Uterus (tissue), 4 donors: ENCODE data around the gene RASGEF1C. TPM values are rescaled to one million over a fixed set of nuclear protein-coding genes. Genes with fewer than 3 reads are reported as not detected.
A peak's percentile ranks its signal among the peaks of the same experiment; 100 is the strongest.

ENCODE experiments used
- DNase-seq, 2 donors: peaks; one replicate each; pipeline ENCODE4 v3.0.0-alpha.2; 2019 to 2020
- H3K27ac ChIP-seq, 2 donors: fragments of 200-600 bp; sonication (generic); 1 replicate in 1 of 2; 2 replicates in 1 of 2; pipeline ENCODE4 v1.5.1; 2016 to 2018
- H3K27me3 ChIP-seq, 2 donors: fragments of 200-600 bp; sonication (generic); one replicate each; pipeline ENCODE4 v1.5.1; 2018 to 2019; ENCODE audit warnings: control low read depth in 1 of 2
- H3K36me3 ChIP-seq, 2 donors: fragments of 200-600 bp; sonication (generic); one replicate each; pipeline ENCODE4 v1.5.1; 2019; ENCODE audit warnings: control low read depth in 1 of 2
- H3K4me1 ChIP-seq, 2 donors: fragments of 200-600 bp; sonication (generic); one replicate each; pipeline ENCODE4 v1.5.1; 2018 to 2019; ENCODE audit warnings: control low read depth in 1 of 2
- H3K4me3 ChIP-seq, 2 donors: fragments of 200-600 bp; sonication (generic); 1 replicate in 1 of 2; 2 replicates in 1 of 2; pipeline ENCODE4 v1.5.1; 2018 to 2019; ENCODE audit warnings: mild to moderate bottlenecking in 1 of 2
- H3K9me3 ChIP-seq, 2 donors: fragments of 200-600 bp; sonication (generic); one replicate each; pipeline ENCODE4 v1.5.1; 2019; ENCODE audit warnings: control low read depth in 1 of 2
- CTCF ChIP-seq, 4 experiments: fragments of 200-600 bp in 2 of 4; fragments of 450-650 bp in 2 of 4; sonication (generic) in 2 of 4; IDR thresholded peaks; one replicate each; pipeline ENCODE4 v1.5.1; 2016 to 2019; ENCODE audit warnings: antibody characterized with exemption in 4 of 4, mild to moderate bottlenecking in 2 of 4, moderate library complexity in 1 of 4
- POLR2A ChIP-seq, 2 donors: fragments of 450-650 bp; IDR thresholded peaks; one replicate each; pipeline ENCODE4 v1.6.1; 2016; ENCODE audit warnings: antibody characterized with exemption in 2 of 2, mild to moderate bottlenecking in 1 of 2, moderate library complexity in 1 of 2
- intact Hi-C: fragments of 100-400 bp; cut with DNase I; formaldehyde crosslinking; loops from one replicate; pipeline ENCODE4 v1.15.1; 2023; ENCODE audit warnings: low total_unique reads
- total RNA-seq, 4 donors: library from RNA; depleted of rRNA in 3 of 4; stranded (reverse); fragments of >200 nt in 3 of 4; gene quantifications; one replicate each; pipeline versions ENCODE4 v1.1.0 to v1.2.4, GENCODE V29; 2014 to 2023
- donor health status: DM: yes; HTN: yes; CAD: no.

RASGEF1C gene
- total RNA-seq: 1 to 10 TPM in 1 of 4 donors, not detected in 3; 1.2 TPM

GRCh38 chr5:180209137-180209581, at the start of gene RASGEF1C:
Gene RASGEF1C, minus strand, starts transcription at chr5:180209211. Its CDS starts 71,159 bp downstream, at chr5:180138052.
- Histone ChIP-seq H3K27me3 (peaks cover 0 to 7% of the 10 kb centered on the region in 2 donors), H3K4me3 (peak within 1 kb of the TSS in 1 of 2 donors; percentile 20), H3K4me1 (peaks cover 0 to 4% of the 10 kb centered on the region in 2 donors), H3K36me3 (no peaks in the 10 kb centered on the region), H3K9me3 (no peaks in the 10 kb centered on the region), H3K27ac (no peak within 1 kb of the TSS)
- DNase-seq: peak in 1 of 2 donors; percentile 38
- intact Hi-C loops: no loop called here
- no peak for TF ChIP-seq POLR2A (IDR thresholded peaks at IDR 0.05)
- peak in 3 of 4 experiments; percentile 31 to 71 (median 66) for TF ChIP-seq CTCF (IDR thresholded peaks at IDR 0.05)

- Histone ChIP-seq H3K36me3 (no peaks in the 10 kb centered on the region), H3K4me3 (no peak overlapping the region), H3K4me1 (no peaks in the 10 kb centered on the region), H3K9me3 (peaks cover 6 to 49% of the 10 kb centered on the region in 2 donors), H3K27ac (no peak overlapping the region), H3K27me3 (no peaks in the 10 kb centered on the region)
- intact Hi-C loops: no loop called here
- TF ChIP-seq POLR2A (IDR thresholded peaks at IDR 0.05) (no peak), CTCF (IDR thresholded peaks at IDR 0.05) (no peak)
- no peak for DNase-seq
Measured at GRCh38 chr5:180253036-180253824, 44.2 kb upstream of the RASGEF1C start.

GRCh38 chr5:180251887-180252286, 42.9 kb upstream of the RASGEF1C start:
- H3K4me1 ChIP-seq: no peaks in the 10 kb centered on the region
- H3K9me3 ChIP-seq: peaks cover 0 to 44% of the 10 kb centered on the region in 2 donors
- TF ChIP-seq CTCF (IDR thresholded peaks at IDR 0.05): no peak
- TF ChIP-seq POLR2A (IDR thresholded peaks at IDR 0.05): no peak
- no peak overlapping the region for H3K4me3 ChIP-seq
- no peaks in the 10 kb centered on the region for H3K36me3 ChIP-seq
- DNase-seq: no peak
- intact Hi-C loops: no loop called here
- no peaks in the 10 kb centered on the region for H3K27me3 ChIP-seq
- no peak overlapping the region for H3K27ac ChIP-seq

- no peaks in the 10 kb centered on the region for H3K27me3 ChIP-seq
- H3K4me3 ChIP-seq: no peak overlapping the region
- H3K27ac ChIP-seq: no peak overlapping the region
- peaks cover 0 to 37% of the 10 kb centered on the region in 2 donors for H3K9me3 ChIP-seq
- no peaks in the 10 kb centered on the region for H3K36me3 ChIP-seq
- TF ChIP-seq CTCF (IDR thresholded peaks at IDR 0.05) (no peak), POLR2A (IDR thresholded peaks at IDR 0.05) (no peak)
- no peaks in the 10 kb centered on the region for H3K4me1 ChIP-seq
- intact Hi-C loops: no loop called here
- no peak for DNase-seq
Measured at GRCh38 chr5:180251141-180251540, 42.1 kb upstream of the RASGEF1C start.

- TF ChIP-seq CTCF (IDR thresholded peaks at IDR 0.05) (no peak), POLR2A (IDR thresholded peaks at IDR 0.05) (no peak)
- no peaks in the 10 kb centered on the region for H3K36me3 ChIP-seq
- no peak overlapping the region for H3K27ac ChIP-seq
- DNase-seq: no peak
- H3K4me1 ChIP-seq: no peaks in the 10 kb centered on the region
- peaks cover 0 to 30% of the 10 kb centered on the region in 2 donors for H3K9me3 ChIP-seq
- intact Hi-C loops: no loop called here
- H3K27me3 ChIP-seq: no peaks in the 10 kb centered on the region
- H3K4me3 ChIP-seq: no peak overlapping the region
Measured at GRCh38 chr5:180250329-180250728, 41.3 kb upstream of the RASGEF1C start.
